Thoracic aorta (tissue), 2 donors: ENCODE results near the gene SHKBP1. TPM values are rescaled to one million over a fixed set of nuclear protein-coding genes. Genes with fewer than 3 reads are reported as not detected.

ENCODE experiments used
- ATAC-seq: fragments of 150-250 bp; one replicate; pipeline ENCODE4 v1.8.0; 2017; ENCODE audit warnings: low read depth; ENCODE audit not compliant: insufficient number of reproducible peaks, low FRiP score
- DNase-seq: peaks from one replicate; pipeline ENCODE4 v3.0.0-alpha.2; 2020; ENCODE audit warnings: low spot score
- H3K27ac ChIP-seq, 2 donors: fragments of 200-600 bp; sonication (generic); 1 replicate in 1 of 2; 2 replicates in 1 of 2; pipeline ENCODE4 v1.5.1; 2016; ENCODE audit warnings: mild to moderate bottlenecking in 2 of 2, moderate library complexity in 2 of 2
- H3K27me3 ChIP-seq: fragments of 200-600 bp; sonication (generic); replicated peaks from 2 replicates; pipeline ENCODE4 v1.6.0; 2016; ENCODE audit warnings: mild to moderate bottlenecking; ENCODE audit not compliant: insufficient read depth
- H3K36me3 ChIP-seq: fragments of 200-600 bp; sonication (generic); one replicate; pipeline ENCODE4 v1.5.1; 2016
- H3K4me1 ChIP-seq, 2 donors: fragments of 200-600 bp; sonication (generic); 1 replicate in 1 of 2; 2 replicates in 1 of 2; pipeline versions ENCODE4 v1.5.1 to v1.6.0; 2016; ENCODE audit warnings: low read depth in 2 of 2, mild to moderate bottlenecking in 1 of 2; ENCODE audit not compliant: control insufficient read depth in 1 of 2
- H3K4me3 ChIP-seq: fragments of 200-600 bp; sonication (generic); 2 replicates; pipeline ENCODE4 v1.5.1; 2016; ENCODE audit warnings: mild to moderate bottlenecking
- H3K9me3 ChIP-seq: fragments of 200-600 bp; sonication (generic); 2 replicates; pipeline ENCODE4 v1.5.1; 2016
- CTCF ChIP-seq: fragments of 200-600 bp; sonication (generic); IDR thresholded peaks from one replicate; pipeline ENCODE4 v1.5.1; 2019; ENCODE audit warnings: antibody characterized with exemption
- total RNA-seq, 2 donors: library from RNA; depleted of rRNA; stranded (reverse); fragments of >200 nt; gene quantifications; one replicate each; pipeline versions ENCODE4 v1.1.0 to v1.2.3, GENCODE V29; 2016

Gene SHKBP1
- total RNA-seq, 2 donors from 2014 or later: 36.0 to 78.4 TPM

DNA sequence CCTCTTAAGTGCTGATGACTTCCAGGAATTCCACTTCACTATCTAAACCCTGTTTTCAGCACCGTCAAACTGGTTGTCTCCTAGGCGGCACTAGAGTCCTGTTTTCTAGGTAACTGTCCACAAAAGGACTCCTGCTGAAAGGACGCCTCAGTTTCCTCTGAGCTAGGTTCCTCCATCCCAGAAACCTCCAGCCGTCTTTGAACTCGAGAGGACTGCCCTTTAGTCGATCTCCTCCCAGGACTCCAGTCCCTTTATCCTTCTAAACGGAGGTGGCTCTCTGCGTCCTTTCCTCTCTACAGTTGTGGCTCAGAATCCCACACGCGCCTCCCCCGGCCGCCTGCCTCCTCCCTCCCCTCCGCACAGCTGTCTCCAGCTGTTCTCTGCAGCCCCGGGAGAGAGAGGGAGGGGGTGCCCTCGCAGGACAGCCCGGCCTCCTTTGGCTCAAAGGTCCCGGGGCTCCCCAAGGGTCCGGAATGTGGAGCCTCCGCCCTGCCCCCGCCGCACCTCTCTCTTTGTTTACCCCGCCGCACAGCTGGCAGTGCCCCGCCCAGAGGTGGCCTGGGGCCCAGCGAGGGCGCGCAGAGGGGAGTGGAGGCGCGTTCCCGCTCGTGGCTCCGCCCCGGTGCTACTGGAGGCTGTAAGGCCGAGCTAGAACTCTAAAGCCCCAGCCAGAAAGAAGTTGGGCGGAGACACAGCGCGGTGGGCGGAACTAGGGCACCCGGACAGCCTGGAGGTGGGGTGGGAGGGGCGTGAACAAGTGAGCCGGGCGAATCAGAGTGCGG lies 26.9 kb downstream of the SHKBP1 start:
- peak; percentile 97 for DNase-seq
- Histone ChIP-seq H3K9me3 (no peaks in the 10 kb centered on the region), H3K27me3 (no peaks in the 10 kb centered on the region), H3K27ac (peak overlapping the region; percentile 88 to 97), H3K36me3 (no peaks in the 10 kb centered on the region), H3K4me3 (peak overlapping the region; percentile 91), H3K4me1 (peaks cover 35 to 57% of the 10 kb centered on the region in 2 donors)
- no peak for TF ChIP-seq CTCF
- ATAC-seq: peak; percentile 45

- H3K4me3 ChIP-seq: peak overlapping the region; percentile 91
- H3K27me3 ChIP-seq: no peaks in the 10 kb centered on the region
- peaks cover 31 to 52% of the 10 kb centered on the region in 2 donors for H3K4me1 ChIP-seq
- peak overlapping the region; percentile 88 to 97 for H3K27ac ChIP-seq
- DNase-seq: no peak
- no peaks in the 10 kb centered on the region for H3K36me3 ChIP-seq
- H3K9me3 ChIP-seq: no peaks in the 10 kb centered on the region
- no peak for TF ChIP-seq CTCF
- ATAC-seq: no peak
Measured at GRCh38 chr19:40604171-40604646, 27.5 kb downstream of the SHKBP1 start.

DNA sequence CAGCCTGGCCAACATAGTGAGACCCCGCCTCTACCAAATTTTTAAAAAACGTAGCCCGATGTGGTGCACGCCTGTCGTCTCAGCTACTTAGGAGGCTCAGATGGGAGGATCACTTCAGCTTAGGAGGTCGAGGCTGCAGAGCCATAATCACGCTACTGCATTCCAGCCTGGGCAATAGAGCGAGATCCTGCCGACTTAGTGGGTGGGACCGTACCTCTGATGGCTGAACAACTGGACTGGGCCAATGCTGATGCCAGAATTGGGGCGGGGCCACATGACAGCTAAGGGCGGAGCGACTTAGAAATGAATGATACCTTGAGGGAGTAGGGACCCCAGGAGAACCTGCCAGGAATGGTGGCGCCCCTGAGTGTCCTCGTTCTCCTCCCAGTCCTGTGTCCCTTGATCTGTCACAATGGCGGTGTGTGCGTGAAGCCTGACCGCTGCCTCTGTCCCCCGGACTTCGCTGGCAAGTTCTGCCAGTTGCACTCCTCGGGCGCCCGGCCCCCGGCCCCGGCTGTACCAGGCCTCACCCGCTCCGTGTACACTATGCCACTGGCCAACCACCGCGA lies 28.1 kb downstream of the SHKBP1 start:
- no peak for ATAC-seq
- peaks cover 30 to 51% of the 10 kb centered on the region in 2 donors for H3K4me1 ChIP-seq
- no peaks in the 10 kb centered on the region for H3K36me3 ChIP-seq
- DNase-seq: no peak
- no peaks in the 10 kb centered on the region for H3K9me3 ChIP-seq
- H3K27me3 ChIP-seq: no peaks in the 10 kb centered on the region
- peak overlapping the region; percentile 91 for H3K4me3 ChIP-seq
- TF ChIP-seq CTCF: no peak
- H3K27ac ChIP-seq: peak overlapping the region; percentile 47 to 97

- Histone ChIP-seq H3K27ac (peak overlapping the region; percentile 47 to 97), H3K36me3 (no peaks in the 10 kb centered on the region), H3K4me1 (peaks cover 26 to 50% of the 10 kb centered on the region in 2 donors), H3K4me3 (peak overlapping the region; percentile 91), H3K27me3 (no peaks in the 10 kb centered on the region), H3K9me3 (no peaks in the 10 kb centered on the region)
- ATAC-seq: no peak
- TF ChIP-seq CTCF: no peak
- no peak for DNase-seq
Measured at GRCh38 chr19:40605216-40605971, 28.7 kb downstream of the SHKBP1 start.
